ENCODE results near the gene IDH2. TPM values are rescaled to one million over a fixed set of nuclear protein-coding genes. Genes with fewer than 3 reads are reported as not detected.

IDH2 gene
- polyA plus RNA-seq, 2 donors, result 63.5 to 98.5 TPM

- Histone ChIP-seq H3K27ac (ENCODE audit: low read depth in 2 of 2, low read length in 1 of 2) (peak overlapping the region; percentile 79 to 86), H3K4me1 (ENCODE audit: control insufficient read depth in 2 of 2, insufficient read depth in 2 of 2, low read length in 1 of 2) (peaks cover 7 to 34% of the 10 kb centered on the region in 2 donors), H3K27me3 (ENCODE audit: control insufficient read depth in 1 of 2, insufficient read depth in 2 of 2, low read length in 2 of 2) (no peaks in the 10 kb centered on the region), H3K36me3 (ENCODE audit: control insufficient read depth in 2 of 2, insufficient read depth in 2 of 2, low read length in 1 of 2) (peaks cover 0 to 2% of the 10 kb centered on the region in 2 donors), H3K9me3 (ENCODE audit: control insufficient read depth in 2 of 2, insufficient read depth in 1 of 2, low read depth in 1 of 2, low read length in 1 of 2) (no peaks in the 10 kb centered on the region), H3K4me3 (ENCODE audit: low read depth in 1 of 2, low read length in 2 of 2) (no peak overlapping the region)
- WGBS, 2 donors, result 64 to 65% methylated on average over 19 of the region's 19 CpGs
These were observed 67.0 kb downstream of the IDH2 start for GRCh38 chr15:90035095-90035839.

- Histone ChIP-seq H3K27me3 (ENCODE audit: control insufficient read depth in 1 of 2, insufficient read depth in 2 of 2, low read length in 2 of 2) (no peaks in the 10 kb centered on the region), H3K27ac (ENCODE audit: low read depth in 2 of 2, low read length in 1 of 2) (peak overlapping the region; percentile 2 to 35), H3K9me3 (ENCODE audit: control insufficient read depth in 2 of 2, insufficient read depth in 1 of 2, low read depth in 1 of 2, low read length in 1 of 2) (no peaks in the 10 kb centered on the region), H3K36me3 (ENCODE audit: control insufficient read depth in 2 of 2, insufficient read depth in 2 of 2, low read length in 1 of 2) (peaks cover 0 to 4% of the 10 kb centered on the region in 2 donors), H3K4me1 (ENCODE audit: control insufficient read depth in 2 of 2, insufficient read depth in 2 of 2, low read length in 1 of 2) (peaks cover 7 to 36% of the 10 kb centered on the region in 2 donors), H3K4me3 (ENCODE audit: low read depth in 1 of 2, low read length in 2 of 2) (no peak overlapping the region)
- WGBS, 2 donors, result 71 to 82% methylated on average over 6 of the region's 6 CpGs
These were observed 68.8 kb downstream of the IDH2 start for GRCh38 chr15:90033448-90033847.

Other genes starting within 250 kb of the IDH2 start
- gene AP3S2, start 208.5 kb downstream of the IDH2 start, polyA plus RNA-seq, result 10 to 100 TPM in 1 of 2 donors, 1 to 10 TPM in 1; 6.0 to 11.6 TPM
- 10 to 100 TPM in 1 of 2 donors, 1 to 10 TPM in 1; 6.8 to 10.9 TPM for gene ARPIN, start 189.5 kb downstream of the IDH2 start, polyA plus RNA-seq
- gene ZNF710, start 101.1 kb downstream of the IDH2 start, polyA plus RNA-seq, result 10 to 100 TPM; 21.1 to 62.1 TPM
- gene SEMA4B, start 98.9 kb upstream of the IDH2 start, polyA plus RNA-seq, result 100 to 1,000 TPM in 1 of 2 donors, 10 to 100 TPM in 1; 90.5 to 121 TPM
- 100 to 1,000 TPM in 1 of 2 donors, 10 to 100 TPM in 1; 88.5 to 121 TPM for gene CIB1, start 131.5 kb upstream of the IDH2 start, polyA plus RNA-seq
- gene GDPGP1, start 131.7 kb upstream of the IDH2 start, polyA plus RNA-seq, result 1 to 10 TPM; 2.1 to 2.2 TPM
- gene TTLL13, start 147.1 kb upstream of the IDH2 start, polyA plus RNA-seq, result under 1 TPM; 0.04 to 0.07 TPM
- 10 to 100 TPM; 25.7 to 36.6 TPM for gene NGRN, start 163.2 kb upstream of the IDH2 start, polyA plus RNA-seq
- 1 to 10 TPM in 1 of 2 donors, under 1 TPM in 1; 0.80 to 1.5 TPM for gene ZNF774, start 249.8 kb upstream of the IDH2 start, polyA plus RNA-seq